GM12892 (cell line): ENCODE data around the gene CDH22.

ENCODE experiments used
- DNase-seq: peaks from one replicate; pipeline ENCODE4 v3.0.0; 2011; ENCODE audit not compliant: insufficient read length
- FAIRE-seq: peaks from 2 replicates; lab custom pipeline; 2011; peaks lifted over from hg19 to GRCh38; lab: Jason Lieb, UNC
- POLR2A ChIP-seq: IDR thresholded peaks from 2 replicates; pipeline ENCODE4 v1.6.1; 2011; ENCODE audit warnings: low read depth, low read length, control low read depth
- POLR2AphosphoS5 ChIP-seq: IDR thresholded peaks from 2 replicates; pipeline ENCODE4 v1.6.1; 2011; ENCODE audit warnings: low read depth, low read length, control low read depth
- TAF1 ChIP-seq: IDR thresholded peaks from 2 replicates; pipeline ENCODE4 v1.6.1; 2011; ENCODE audit warnings: low read depth, mild to moderate bottlenecking, control low read depth, low read length, borderline replicate concordance

CDH22 gene

DNA sequence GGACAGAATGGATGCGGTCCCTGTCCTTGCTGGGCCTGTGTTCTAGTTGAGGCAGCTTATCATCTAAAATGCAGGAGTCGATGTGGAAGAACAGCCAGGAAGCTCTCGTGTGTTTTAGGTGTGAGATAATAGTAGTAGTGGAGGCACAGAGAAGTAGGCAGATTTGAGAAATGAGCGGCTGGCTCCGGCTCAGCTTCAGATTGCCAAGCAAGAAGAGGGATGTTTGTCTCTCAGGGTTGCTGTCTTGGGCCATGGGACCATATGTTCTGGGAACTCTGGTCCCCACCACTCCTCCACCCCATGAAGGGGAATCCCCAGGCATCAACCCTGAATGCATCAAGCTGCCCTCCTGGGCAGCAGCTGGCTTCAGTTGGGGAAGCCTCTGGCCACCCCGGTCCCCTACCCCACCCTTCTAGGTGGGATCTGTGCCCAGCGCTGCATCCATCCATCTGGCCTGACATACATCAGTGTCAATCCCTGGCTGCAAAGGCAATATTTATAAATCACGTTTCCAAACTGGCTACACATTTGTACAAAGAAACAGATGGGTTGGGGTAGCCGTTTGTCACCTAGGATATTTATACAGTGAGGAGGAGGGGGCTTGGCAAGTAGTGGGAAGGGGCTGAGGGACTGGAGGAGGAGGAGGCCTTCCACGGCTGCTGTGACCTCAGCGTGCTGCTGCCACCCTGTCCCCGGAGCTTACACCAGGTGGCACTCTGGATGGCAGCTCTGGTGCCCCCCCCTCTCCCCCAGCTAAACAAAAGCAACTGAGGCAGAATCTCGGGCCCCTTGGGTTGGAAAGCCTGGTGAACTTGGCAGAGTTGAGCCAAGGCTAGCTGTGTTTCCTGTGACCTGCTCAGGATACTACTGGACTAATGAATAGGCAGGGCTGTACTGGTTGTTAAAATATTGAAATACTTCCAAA lies 125.8 kb downstream of the CDH22 start:
- FAIRE-seq (no peak), DNase-seq (no peak)
- TF ChIP-seq POLR2A (no peak), POLR2AphosphoS5 (no peak), TAF1 (no peak)

DNA sequence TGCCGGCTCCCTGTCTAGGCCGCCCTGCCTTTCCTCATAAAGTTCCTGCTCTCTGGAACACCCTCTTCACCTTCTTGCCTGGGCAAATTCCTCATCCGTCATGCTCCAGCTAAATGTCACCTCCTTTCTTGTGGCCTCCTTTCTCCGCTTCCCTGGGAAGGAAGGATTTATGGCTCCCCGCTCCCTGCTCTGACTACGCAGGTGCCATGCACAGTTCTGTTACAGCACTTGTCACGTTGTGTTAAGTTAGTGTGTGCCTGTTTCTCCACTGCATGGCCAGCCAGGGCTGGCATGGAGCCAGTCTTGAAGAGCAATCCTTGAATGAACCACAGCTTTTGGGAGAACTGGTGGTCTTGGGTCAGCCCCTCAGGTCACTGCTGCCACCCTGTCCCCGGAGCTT lies 128.4 kb downstream of the CDH22 start:
- TF ChIP-seq POLR2A (no peak), POLR2AphosphoS5 (no peak), TAF1 (no peak)
- FAIRE-seq (no peak), DNase-seq (no peak)

DNA sequence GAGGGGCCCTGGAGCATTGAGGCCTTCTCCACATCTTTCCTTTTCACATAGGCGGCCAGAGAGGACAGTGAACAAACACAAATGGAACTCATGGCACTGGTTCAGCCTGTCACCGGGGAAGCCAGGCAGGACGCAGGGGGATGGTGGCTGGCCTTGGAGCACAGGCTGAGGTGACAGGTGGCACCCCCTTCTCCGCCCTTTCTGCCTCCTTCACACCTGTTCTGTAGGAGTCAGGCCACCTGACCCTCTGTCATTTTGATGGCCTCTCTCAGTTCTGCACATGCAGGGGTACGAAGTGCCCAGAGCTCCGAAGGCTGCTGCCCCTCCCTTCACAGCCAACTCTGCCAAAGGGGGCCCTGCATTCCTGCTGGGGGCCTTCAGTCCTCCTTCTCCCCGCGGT lies 129.4 kb downstream of the CDH22 start:
- FAIRE-seq (no peak), DNase-seq (no peak)
- TF ChIP-seq TAF1 (no peak), POLR2AphosphoS5 (no peak), POLR2A (no peak)

DNA sequence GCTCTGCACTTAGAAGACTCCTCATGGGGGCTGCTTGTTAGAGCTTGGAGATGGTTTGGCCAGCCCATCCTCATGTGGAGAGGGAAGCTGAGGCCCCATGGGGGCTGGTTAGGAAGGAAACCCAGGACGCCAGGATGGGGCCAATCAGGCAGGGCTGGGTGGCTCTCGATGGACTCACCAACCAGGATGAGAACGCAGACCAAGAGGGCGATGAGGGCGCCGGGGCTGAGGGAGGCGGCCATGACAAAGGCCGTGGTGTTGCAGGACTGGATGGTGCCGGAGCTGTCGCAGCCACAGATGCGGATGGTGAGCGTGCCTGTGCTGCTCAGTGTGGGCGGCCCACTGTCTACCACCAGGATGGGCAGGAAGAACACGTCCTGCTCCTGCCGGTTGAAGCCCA lies 130.5 kb downstream of the CDH22 start:
- FAIRE-seq (no peak), DNase-seq (no peak)
- TF ChIP-seq POLR2AphosphoS5: no peak
- no peak for TF ChIP-seq TAF1

DNA sequence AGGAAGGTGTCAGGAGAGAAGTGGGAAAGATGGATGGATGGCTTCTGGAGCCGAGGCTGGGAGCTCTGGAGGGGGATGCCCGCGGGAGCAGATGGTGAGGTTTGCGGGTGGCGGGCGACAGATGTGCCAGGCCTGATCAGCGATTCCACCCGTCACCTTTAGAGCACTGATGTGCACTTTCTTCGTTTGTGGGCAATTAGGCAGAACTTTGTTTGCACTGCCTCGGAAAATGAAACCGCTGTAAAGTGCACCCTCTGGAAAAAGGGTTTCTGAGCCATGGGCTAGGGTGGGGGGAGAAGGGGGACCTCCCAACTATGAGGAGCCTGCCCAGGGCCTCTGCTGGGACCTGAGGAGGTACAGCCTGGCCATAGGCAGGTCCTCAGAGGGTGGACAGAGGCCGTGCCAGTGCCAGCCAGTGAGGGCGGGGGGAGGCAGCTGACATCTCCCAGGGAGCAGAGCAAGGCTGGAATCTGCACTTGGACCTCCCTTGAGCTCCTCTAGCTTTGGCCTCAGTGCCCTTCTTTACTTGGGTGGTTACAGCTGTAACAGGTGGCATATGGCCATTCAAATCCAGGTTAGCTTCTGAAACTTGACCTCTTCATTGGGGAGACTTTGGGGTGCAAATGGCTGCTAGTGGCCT lies 131.4 kb downstream of the CDH22 start:
- no peak for FAIRE-seq
- no peak for DNase-seq
- no peak for TF ChIP-seq TAF1
- TF ChIP-seq POLR2A: no peak
- TF ChIP-seq POLR2AphosphoS5: no peak

DNA sequence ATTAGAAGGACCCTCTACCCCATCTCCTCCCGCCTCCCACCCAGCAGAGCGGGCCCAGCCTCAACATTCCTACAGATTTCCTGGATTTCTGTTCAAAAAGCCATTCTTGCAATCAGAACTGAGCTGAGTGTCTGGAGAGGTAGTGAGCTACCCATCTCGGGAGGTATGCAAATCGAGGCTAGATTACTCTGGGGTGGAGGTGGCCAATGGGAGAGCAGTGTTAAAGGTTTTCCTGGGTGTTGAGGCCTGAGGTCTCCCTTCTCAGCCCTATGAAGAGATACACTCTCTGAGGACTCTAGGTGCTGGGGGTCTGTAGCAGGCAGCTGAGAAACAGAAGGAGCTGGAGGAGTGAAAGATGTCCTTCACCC lies 133.2 kb downstream of the CDH22 start:
- no peak for FAIRE-seq
- DNase-seq: no peak
- no peak for TF ChIP-seq POLR2A
- TF ChIP-seq TAF1: no peak
- no peak for TF ChIP-seq POLR2AphosphoS5

DNA sequence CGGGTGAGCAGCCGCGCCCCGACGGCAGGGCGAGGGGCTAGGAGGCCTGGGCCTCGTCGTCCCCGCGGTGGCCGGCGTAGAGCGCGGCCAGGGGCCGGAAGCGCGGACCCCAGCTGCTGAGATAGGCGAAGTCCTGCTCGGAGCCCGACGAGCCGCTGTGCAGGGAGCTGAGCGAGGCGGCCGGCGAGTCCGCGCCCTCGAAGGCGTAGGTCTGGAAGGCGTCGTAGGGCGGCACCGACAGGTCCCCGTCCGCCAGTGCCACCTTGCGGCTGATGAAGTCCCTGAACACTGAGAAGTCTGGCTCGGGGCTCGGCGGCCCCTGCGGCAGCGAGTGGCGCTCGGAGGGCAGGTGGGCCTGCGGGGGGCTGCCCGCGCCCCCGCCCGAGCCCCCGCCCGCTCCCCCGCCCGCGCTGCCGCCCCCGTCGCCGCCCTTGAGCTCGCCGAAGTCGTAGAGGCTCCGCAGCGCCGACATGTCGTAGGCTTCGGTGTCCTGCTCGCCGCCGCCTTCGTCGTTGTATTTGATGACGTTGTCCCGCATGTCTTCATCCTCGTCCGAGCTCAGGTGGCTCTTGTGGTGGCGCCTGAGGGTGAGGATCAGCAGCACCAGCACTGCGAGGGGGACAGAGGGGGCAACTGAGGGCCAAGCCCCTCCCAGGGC lies 133.7 kb downstream of the CDH22 start:
- no peak for TF ChIP-seq TAF1
- TF ChIP-seq POLR2AphosphoS5: no peak
- no peak for TF ChIP-seq POLR2A
- FAIRE-seq: peak; percentile 62
- peak; percentile 87 for DNase-seq

DNA sequence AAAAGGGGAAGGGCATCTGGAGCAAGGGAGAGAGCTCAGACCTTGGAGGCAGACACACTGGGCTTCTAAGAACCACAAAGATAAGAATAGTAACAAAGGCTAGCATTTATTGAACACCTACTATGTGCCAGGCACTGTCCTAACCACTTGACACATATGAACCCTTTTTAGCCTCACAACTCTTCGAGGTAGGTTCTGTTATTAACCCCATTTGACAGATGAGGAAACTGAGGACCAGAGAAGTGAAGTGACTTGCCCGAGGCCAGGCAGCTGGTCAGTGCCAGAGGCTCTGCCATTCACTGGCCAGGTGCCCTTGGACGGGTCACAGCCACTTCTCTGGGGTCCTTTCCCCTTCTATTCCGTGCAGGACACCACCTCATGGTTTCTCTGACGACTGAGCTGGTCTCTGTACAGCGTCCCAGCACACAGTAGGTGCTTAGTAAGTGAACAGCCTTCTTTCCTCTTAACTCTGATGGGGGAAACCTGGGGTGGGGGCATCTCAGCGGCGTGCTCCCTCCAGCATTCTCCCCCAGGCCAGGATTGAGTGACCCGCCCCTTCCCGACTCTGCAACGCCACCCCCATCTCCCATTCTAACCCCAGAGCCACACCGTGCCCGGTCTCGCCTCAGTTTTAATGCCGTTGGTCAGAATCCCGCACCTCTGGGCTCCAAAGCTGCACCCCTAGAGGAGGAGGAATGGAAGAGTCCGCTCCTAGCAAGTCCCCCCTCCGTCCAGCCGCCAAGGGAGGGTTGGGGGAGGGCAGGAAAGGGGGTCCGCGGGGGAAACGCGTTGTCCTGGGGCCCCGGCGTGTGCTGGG lies 134.4 kb downstream of the CDH22 start:
- no peak for DNase-seq
- TF ChIP-seq POLR2AphosphoS5: no peak
- TF ChIP-seq POLR2A: no peak
- no peak for TF ChIP-seq TAF1
- FAIRE-seq: no peak

DNA sequence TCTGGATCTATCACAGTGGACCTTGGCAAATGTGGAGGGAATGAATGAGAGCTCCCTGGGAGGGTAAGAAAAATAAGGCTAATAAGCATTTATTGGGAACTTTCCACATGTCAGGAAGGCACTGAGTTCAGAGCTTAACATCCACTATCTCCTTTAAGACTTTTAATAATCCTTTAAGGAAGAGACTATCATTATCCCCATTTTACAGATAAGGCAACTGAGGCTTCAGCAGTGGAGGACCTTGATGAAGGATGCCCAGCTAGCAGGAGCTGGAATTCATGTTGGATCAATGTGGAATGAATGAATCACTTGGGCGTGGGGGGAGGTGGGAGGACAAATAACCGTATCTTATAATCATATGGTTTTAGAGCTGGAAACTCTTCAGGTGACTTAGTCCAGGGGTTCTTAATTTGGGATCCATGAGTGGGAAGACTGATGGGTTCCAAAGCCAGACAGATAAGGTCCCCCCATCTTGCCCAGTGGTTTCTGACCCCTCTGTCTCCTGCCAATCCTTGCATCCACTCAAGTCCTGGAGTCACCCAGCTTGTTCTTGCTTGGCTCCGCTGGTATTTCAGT lies 135.2 kb downstream of the CDH22 start:
- FAIRE-seq (no peak), DNase-seq (no peak)
- TF ChIP-seq TAF1 (no peak), POLR2AphosphoS5 (no peak), POLR2A (no peak)

DNA sequence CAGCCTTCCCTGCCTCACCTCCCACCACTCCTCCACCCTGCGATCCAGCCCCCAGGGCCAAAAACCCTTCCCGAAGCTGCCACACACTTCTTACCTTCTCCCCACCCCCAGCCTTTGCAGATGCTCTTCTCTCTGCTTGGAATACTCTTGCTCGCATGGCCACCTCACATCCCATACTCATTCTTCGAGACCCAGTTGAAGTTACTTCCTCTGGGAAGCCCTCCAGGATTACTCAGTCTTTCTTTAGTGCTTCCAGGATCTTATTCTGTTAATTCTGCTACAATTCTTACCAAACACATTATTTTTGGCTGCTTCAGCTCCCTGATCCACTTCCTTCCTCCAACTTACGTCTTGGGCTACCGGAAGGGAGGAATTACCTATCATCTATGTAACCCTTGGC lies 135.8 kb downstream of the CDH22 start:
- no peak for TF ChIP-seq TAF1
- no peak for TF ChIP-seq POLR2A
- TF ChIP-seq POLR2AphosphoS5: no peak
- DNase-seq (no peak), FAIRE-seq (no peak)
